Thyroid gland (tissue), 4 donors: ENCODE results near the gene PSMD6. TPM values are rescaled to one million over a fixed set of nuclear protein-coding genes. Genes with fewer than 3 reads are reported as not detected.

Source experiments
- DNase-seq, 2 donors: peaks; one replicate each; pipeline ENCODE4 v3.0.0-alpha.2; 2019
- H3K27ac ChIP-seq, 3 donors: fragments of 200-600 bp; sonication (generic); 1 replicate in 2 of 3; 2 replicates in 1 of 3; pipeline ENCODE4 v1.5.1; 2016 to 2019; ENCODE audit warnings: mild to moderate bottlenecking in 1 of 3, moderate library complexity in 1 of 3
- H3K27me3 ChIP-seq: fragments of 200-600 bp; sonication (generic); one replicate; pipeline ENCODE4 v1.5.1; 2019
- H3K36me3 ChIP-seq, 2 donors: fragments of 200-600 bp; sonication (generic); one replicate each; pipeline ENCODE4 v1.5.1; 2016 to 2019
- H3K4me1 ChIP-seq, 2 donors: fragments of 200-600 bp; sonication (generic); one replicate each; pipeline ENCODE4 v1.5.1; 2017 to 2019
- H3K4me3 ChIP-seq, 3 donors: fragments of 200-600 bp; sonication (generic); replicated peaks in 1 of 3; 1 replicate in 2 of 3; 2 replicates in 1 of 3; pipeline ENCODE4 v1.5.1; 2016; ENCODE audit warnings: mild to moderate bottlenecking in 1 of 3
- H3K9me3 ChIP-seq: fragments of 200-600 bp; sonication (generic); one replicate; pipeline ENCODE4 v1.5.1; 2017
- POLR2A ChIP-seq, 2 donors: fragments of 450-650 bp; IDR thresholded peaks; one replicate each; pipeline ENCODE4 v1.6.1; 2017; ENCODE audit warnings: antibody characterized with exemption in 2 of 2, mild to moderate bottlenecking in 2 of 2, moderate library complexity in 1 of 2
- WGBS, 2 donors: methylation state at CpG; one replicate each; pipeline ENCODE4 v1.1.5; 2017; 5-methylcytosine and 5-hydroxymethylcytosine counted together
- intact Hi-C: fragments of 100-400 bp; cut with DNase I; formaldehyde crosslinking; loops from one replicate; pipeline ENCODE4 v1.15.1; 2023
- total RNA-seq, 4 donors: library from RNA; depleted of rRNA; stranded (reverse); fragments of >200 nt; gene quantifications; one replicate each; pipeline ENCODE4 v1.2.3, GENCODE V29; 2016
- TF ChIP-seq, protein P1 (sequence below), 6 experiments: fragments of 200-600 bp in 3 of 6; fragments of 450-650 bp in 3 of 6; sonication (generic) in 3 of 6; IDR thresholded peaks; one replicate each; pipeline ENCODE4 v1.5.1; 2016 to 2019; ENCODE audit warnings: antibody characterized with exemption in 6 of 6, mild to moderate bottlenecking in 2 of 6, inconsistent platforms in 1 of 6, moderate library complexity in 1 of 6

PSMD6 gene
- total RNA-seq, 4 donors from 2014 or later: 64.1 to 116 (median 75.3) TPM

DNA sequence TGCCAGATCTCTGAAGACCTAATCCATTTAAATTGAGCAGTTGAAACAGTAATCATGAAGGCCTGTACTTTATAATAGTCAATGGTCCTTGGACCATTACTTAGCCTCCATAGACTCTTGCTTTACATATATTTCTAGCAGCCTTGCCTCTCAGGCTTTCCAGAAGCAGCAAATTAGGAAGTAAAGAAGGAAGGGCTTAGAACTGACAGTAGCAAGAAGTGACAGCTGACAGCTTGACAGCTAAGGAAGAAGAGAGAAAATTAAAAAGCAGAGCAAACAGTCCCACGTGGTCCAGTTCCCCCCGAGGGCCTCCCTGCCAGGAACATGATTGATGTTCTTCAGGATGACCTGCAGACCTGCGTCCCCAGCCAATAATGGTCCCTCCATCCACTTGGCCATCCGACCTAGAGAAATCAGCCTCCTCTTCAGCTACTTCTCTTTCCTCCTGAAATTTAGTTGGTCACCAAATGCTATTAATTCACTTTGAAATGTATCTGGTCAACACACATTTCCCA lies 15.0 kb upstream of the PSMD6 start:
- H3K9me3 ChIP-seq: no peaks in the 10 kb centered on the region
- H3K4me3 ChIP-seq: no peak overlapping the region
- intact Hi-C loops: no loop called here
- no peak overlapping the region for H3K27ac ChIP-seq
- no peaks in the 10 kb centered on the region for H3K4me1 ChIP-seq
- H3K27me3 ChIP-seq: no peaks in the 10 kb centered on the region
- no peak for TF ChIP-seq POLR2A (IDR thresholded peaks at IDR 0.05)
- TF ChIP-seq, protein P1, sequence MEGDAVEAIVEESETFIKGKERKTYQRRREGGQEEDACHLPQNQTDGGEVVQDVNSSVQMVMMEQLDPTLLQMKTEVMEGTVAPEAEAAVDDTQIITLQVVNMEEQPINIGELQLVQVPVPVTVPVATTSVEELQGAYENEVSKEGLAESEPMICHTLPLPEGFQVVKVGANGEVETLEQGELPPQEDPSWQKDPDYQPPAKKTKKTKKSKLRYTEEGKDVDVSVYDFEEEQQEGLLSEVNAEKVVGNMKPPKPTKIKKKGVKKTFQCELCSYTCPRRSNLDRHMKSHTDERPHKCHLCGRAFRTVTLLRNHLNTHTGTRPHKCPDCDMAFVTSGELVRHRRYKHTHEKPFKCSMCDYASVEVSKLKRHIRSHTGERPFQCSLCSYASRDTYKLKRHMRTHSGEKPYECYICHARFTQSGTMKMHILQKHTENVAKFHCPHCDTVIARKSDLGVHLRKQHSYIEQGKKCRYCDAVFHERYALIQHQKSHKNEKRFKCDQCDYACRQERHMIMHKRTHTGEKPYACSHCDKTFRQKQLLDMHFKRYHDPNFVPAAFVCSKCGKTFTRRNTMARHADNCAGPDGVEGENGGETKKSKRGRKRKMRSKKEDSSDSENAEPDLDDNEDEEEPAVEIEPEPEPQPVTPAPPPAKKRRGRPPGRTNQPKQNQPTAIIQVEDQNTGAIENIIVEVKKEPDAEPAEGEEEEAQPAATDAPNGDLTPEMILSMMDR (IDR thresholded peaks at IDR 0.05): no peak
- no peaks in the 10 kb centered on the region for H3K36me3 ChIP-seq
- 68 to 71% methylated on average over 4 of the region's 4 CpGs for WGBS, 2 donors
- no peak for DNase-seq

DNA sequence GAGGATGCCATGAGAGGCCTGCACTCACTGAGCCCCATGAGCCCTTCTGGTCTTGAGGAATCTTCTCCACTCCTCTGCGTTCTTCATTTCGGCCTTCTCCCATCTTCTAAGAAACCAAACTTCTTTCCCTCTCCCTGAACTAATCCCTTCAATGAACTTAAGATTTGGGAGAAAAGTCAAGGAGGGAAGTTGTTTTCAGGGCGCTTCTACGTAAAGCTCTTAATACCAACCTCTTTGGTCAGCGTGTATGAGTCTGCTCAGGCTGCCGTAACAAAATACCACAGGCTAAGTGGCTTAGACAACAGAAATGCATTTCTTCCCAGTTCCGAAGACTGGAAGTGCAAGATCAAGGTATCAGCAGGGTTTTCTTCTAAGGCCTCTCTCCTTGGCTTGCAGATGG lies 13.8 kb upstream of the PSMD6 start:
- Histone ChIP-seq H3K4me1 (no peaks in the 10 kb centered on the region), H3K27ac (no peak overlapping the region), H3K27me3 (no peaks in the 10 kb centered on the region), H3K9me3 (no peaks in the 10 kb centered on the region), H3K4me3 (no peak overlapping the region), H3K36me3 (no peaks in the 10 kb centered on the region)
- TF ChIP-seq, protein P1 (IDR thresholded peaks at IDR 0.05): no peak
- TF ChIP-seq POLR2A (IDR thresholded peaks at IDR 0.05): no peak
- 98% methylated on average over 7 of the region's 7 CpGs for WGBS, 2 donors
- intact Hi-C loops: no loop called here
- no peak for DNase-seq

DNA sequence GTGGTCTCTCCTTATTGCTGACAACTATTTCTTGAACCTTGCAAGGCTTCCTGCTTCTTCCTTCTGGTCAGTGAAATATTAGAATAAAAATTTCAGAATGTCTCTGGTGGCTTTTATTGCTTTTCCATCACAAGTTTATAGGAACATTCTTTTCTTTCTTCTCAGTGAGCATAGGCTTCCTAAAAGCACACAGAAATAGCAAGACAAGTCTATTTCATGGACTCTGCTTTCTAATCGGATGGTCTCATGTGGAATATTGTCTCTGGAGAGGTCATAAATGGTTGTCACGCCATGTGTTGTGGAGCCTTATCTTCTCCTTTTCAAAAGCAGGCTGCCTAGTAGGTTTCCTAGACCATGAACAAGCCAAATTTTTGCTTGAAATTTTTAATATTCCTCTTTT lies 9.8 kb upstream of the PSMD6 start:
- Histone ChIP-seq H3K36me3 (no peaks in the 10 kb centered on the region), H3K9me3 (no peaks in the 10 kb centered on the region), H3K4me1 (no peaks in the 10 kb centered on the region), H3K27me3 (no peaks in the 10 kb centered on the region), H3K4me3 (no peak overlapping the region), H3K27ac (no peak overlapping the region)
- 84 to 86% methylated on average over 2 of the region's 2 CpGs for WGBS, 2 donors
- intact Hi-C loops: loop anchor here (5.0 kb wide), 1 partner anchor 454 kb away; no protein-coding TSS in a partner anchor
- no peak for DNase-seq
- TF ChIP-seq, protein P1 (IDR thresholded peaks at IDR 0.05): no peak
- TF ChIP-seq POLR2A (IDR thresholded peaks at IDR 0.05): no peak

DNA sequence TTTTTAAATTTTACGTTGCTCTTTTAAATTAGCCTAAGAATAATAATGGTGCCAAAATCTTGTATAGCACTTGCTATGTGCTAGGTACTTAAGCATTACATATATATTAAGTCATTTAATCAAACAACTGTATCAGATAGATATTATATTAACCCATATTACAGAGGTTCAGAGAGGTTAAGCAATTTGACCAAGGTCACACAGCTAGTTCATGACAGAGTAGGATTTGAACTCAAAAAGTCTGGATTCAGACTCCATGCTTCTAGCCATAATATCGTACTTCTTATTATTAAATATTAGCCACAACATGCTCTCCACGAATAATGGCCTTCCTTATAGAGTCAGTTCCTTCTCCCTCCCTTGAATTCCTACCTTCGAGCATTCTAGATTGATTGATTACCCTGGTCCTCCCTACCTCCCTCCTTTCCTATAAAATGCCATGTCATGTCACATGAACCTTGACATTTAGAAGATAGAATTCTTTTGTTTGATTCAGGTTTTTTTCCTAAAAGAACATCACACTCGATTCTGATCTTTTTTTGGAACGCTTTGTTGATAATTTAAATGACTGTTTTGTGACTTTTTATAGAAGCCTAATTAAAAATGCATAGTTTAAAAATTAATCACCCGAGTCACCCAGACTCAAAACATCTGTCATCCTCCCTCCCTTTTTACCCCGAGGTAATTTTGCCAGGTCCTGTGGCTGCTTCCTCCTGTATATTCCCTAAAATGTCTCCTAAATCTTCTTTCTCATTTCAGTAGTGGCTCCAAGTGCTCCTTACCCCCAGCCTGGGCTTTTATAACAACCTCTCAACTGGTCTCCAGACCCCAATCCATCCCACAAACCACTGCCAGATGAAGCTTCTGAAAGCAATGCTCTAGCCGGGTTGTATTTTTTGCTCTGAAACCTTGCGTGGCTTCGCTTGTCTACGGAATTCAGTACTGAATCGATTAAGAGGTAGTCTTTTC lies 8.5 kb upstream of the PSMD6 start:
- Histone ChIP-seq H3K9me3 (no peaks in the 10 kb centered on the region), H3K4me3 (no peak overlapping the region), H3K36me3 (no peaks in the 10 kb centered on the region), H3K27me3 (no peaks in the 10 kb centered on the region), H3K4me1 (no peaks in the 10 kb centered on the region), H3K27ac (no peak overlapping the region)
- TF ChIP-seq POLR2A (IDR thresholded peaks at IDR 0.05): no peak
- TF ChIP-seq, protein P1 (IDR thresholded peaks at IDR 0.05): no peak
- intact Hi-C loops: loop anchor here (2.0 to 5.0 kb wide), 2 partner anchors 369 to 455 kb away; no protein-coding TSS in a partner anchor
- WGBS, 2 donors: 78 to 80% methylated on average over 13 of the region's 13 CpGs
- DNase-seq: no peak

DNA sequence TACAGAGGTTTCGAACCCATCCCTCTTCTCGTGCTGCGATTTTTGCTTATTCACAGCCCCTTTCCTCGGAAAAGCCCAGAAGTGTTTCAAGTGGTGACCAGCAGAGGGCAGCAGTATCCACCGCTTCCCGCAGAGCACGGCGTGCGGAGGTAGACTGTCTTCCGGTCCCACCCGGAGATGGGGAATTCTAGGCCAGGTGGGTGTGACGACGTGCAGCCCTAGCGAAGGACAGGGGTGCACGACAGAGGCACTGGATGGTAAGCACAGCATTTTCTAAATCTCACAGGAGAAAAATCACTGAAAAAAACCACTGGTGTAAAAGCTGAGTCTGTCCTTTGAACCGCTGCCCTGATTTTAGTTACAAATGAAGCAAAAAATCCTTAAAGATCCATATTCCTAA lies 7.4 kb upstream of the PSMD6 start:
- no peaks in the 10 kb centered on the region for H3K27me3 ChIP-seq
- H3K36me3 ChIP-seq: no peaks in the 10 kb centered on the region
- no peak overlapping the region for H3K27ac ChIP-seq
- no peaks in the 10 kb centered on the region for H3K9me3 ChIP-seq
- no peaks in the 10 kb centered on the region for H3K4me1 ChIP-seq
- H3K4me3 ChIP-seq: no peak overlapping the region
- 6% methylated on average over 13 to 16 of the region's 16 CpGs for WGBS, 2 donors
- no peak for TF ChIP-seq POLR2A (IDR thresholded peaks at IDR 0.05)
- TF ChIP-seq, protein P1 (IDR thresholded peaks at IDR 0.05): peak; percentile 72 to 96 (median 88)
- intact Hi-C loops: loop anchor here (2.0 to 5.0 kb wide), 2 partner anchors 370 to 457 kb away; no protein-coding TSS in a partner anchor
- DNase-seq: peak; percentile 72 to 77
